ENCODE data around the gene MLX.

The MLX gene

GRCh38 chr17:42566883-42567573 lies at the start of gene MLX:
Gene MLX (plus strand): TSS chr17:42567100. CDS start chr17:42567125, 25 bp downstream.
- peak; percentile 72 to 89 (median 80) for DNase-seq

GRCh38 chr17:42517516-42517915 lies 49.4 kb upstream of the MLX start:
- peak; percentile 58 to 77 (median 74) for DNase-seq

GRCh38 chr17:42518046-42518754 lies 48.7 kb upstream of the MLX start:
- no peak for DNase-seq

GRCh38 chr17:42518755-42519545 lies 48.0 kb upstream of the MLX start:
- no peak for DNase-seq

GRCh38 chr17:42519546-42520491 lies 47.1 kb upstream of the MLX start:
- no peak for DNase-seq

GRCh38 chr17:42520540-42520951 lies 46.4 kb upstream of the MLX start:
- peak in 1 of 4 experiments; percentile 25 for DNase-seq

GRCh38 chr17:42521036-42521435 lies 45.9 kb upstream of the MLX start:
- DNase-seq: no peak

- DNase-seq: no peak
Observed at GRCh38 chr17:42521666-42522262, 45.1 kb upstream of the MLX start.

- no peak for DNase-seq
Observed at GRCh38 chr17:42522263-42522790, 44.6 kb upstream of the MLX start.

GRCh38 chr17:42522798-42523278 lies 44.1 kb upstream of the MLX start:
- DNase-seq: no peak

- no peak for DNase-seq
Observed at GRCh38 chr17:42525221-42525620, 41.7 kb upstream of the MLX start.

- no peak for DNase-seq
Observed at GRCh38 chr17:42526031-42526444, 40.9 kb upstream of the MLX start.

- no peak for DNase-seq
Observed at GRCh38 chr17:42527932-42528331, 39.0 kb upstream of the MLX start.

- DNase-seq: no peak
Observed at GRCh38 chr17:42529061-42529460, 37.8 kb upstream of the MLX start.

GRCh38 chr17:42530952-42531454 lies 35.9 kb upstream of the MLX start:
- DNase-seq: no peak

GRCh38 chr17:42531455-42532354 lies 35.2 kb upstream of the MLX start:
- peak in 1 of 4 experiments; percentile 30 for DNase-seq

GRCh38 chr17:42535155-42536047 lies 31.5 kb upstream of the MLX start:
- DNase-seq: no peak

GRCh38 chr17:42536048-42536371 lies 30.9 kb upstream of the MLX start, which contains the start of gene NAGLU:
Gene NAGLU (plus strand): TSS chr17:42536241. CDS start chr17:42536273, 32 bp downstream.
- DNase-seq: peak; percentile 49 to 73 (median 59)
